8988T (cell line): ENCODE data around the gene CD24.
A peak's percentile ranks its signal among the peaks of the same experiment; 100 is the strongest.
"Not testable (repeated sequence)": the region's sequence is repeated elsewhere in the genome, so short reads cannot be mapped to it uniquely, and the experiment has no call there.

Experiments used
- DNase-seq: peaks from one replicate; pipeline ENCODE4 v3.0.0; 2011

CD24 gene

GRCh38 chr6:106974336-106974998 lies at the start of gene CD24:
Gene CD24, minus strand, starts transcription at chr6:106974729. Its CDS starts 83 bp downstream, at chr6:106974646.
- DNase-seq, result peak; percentile 37

- DNase-seq, result no peak
These were observed 47.1 kb upstream of the CD24 start for GRCh38 chr6:107021446-107022185.

GRCh38 chr6:107020239-107020638 lies 45.7 kb upstream of the CD24 start:
- DNase-seq, result no peak

- DNase-seq, result not testable (repeated sequence)
These were observed 45.1 kb upstream of the CD24 start for GRCh38 chr6:107019628-107020027.

GRCh38 chr6:107019047-107019446 lies 44.5 kb upstream of the CD24 start:
- DNase-seq, result no peak

GRCh38 chr6:107009499-107009898 lies 35.0 kb upstream of the CD24 start:
- no peak for DNase-seq

- DNase-seq, result peak; percentile 61
These were observed 23.0 kb upstream of the CD24 start for GRCh38 chr6:106997392-106998158.

GRCh38 chr6:106995640-106996039 lies 21.1 kb upstream of the CD24 start:
- no peak for DNase-seq

GRCh38 chr6:106989737-106990136 lies 15.2 kb upstream of the CD24 start:
- DNase-seq, result not testable (repeated sequence)

- no peak for DNase-seq
These were observed 14.1 kb upstream of the CD24 start for GRCh38 chr6:106988664-106989063.

GRCh38 chr6:106981926-106982325 lies 7.4 kb upstream of the CD24 start:
- DNase-seq, result no peak

GRCh38 chr6:106980926-106981325 lies 6.4 kb upstream of the CD24 start:
- no peak for DNase-seq

GRCh38 chr6:106979435-106979884 lies 4.9 kb upstream of the CD24 start:
- peak; percentile 40 for DNase-seq

- DNase-seq, result no peak
These were observed 2.7 kb upstream of the CD24 start for GRCh38 chr6:106977246-106977645.

- no peak for DNase-seq
These were observed 1.7 kb upstream of the CD24 start for GRCh38 chr6:106976270-106976669.

GRCh38 chr6:106975738-106976064 lies 1.2 kb upstream of the CD24 start:
- DNase-seq, result no peak

GRCh38 chr6:106974999-106975737 lies 639 bp upstream of the CD24 start:
- DNase-seq, result peak; percentile 49

- DNase-seq, result peak; percentile 20
These were observed 643 bp downstream of the CD24 start for GRCh38 chr6:106973836-106974335.

GRCh38 chr6:106973018-106973835 lies 1.3 kb downstream of the CD24 start:
- DNase-seq, result peak; percentile 38

- no peak for DNase-seq
These were observed 2.0 kb downstream of the CD24 start for GRCh38 chr6:106972500-106972899.

GRCh38 chr6:106970769-106971168 lies 3.8 kb downstream of the CD24 start:
- DNase-seq, result not testable (repeated sequence)
